G401 (cell line): ENCODE measurements around the gene GJA1. TPM values are rescaled to one million over a fixed set of nuclear protein-coding genes. Genes with fewer than 3 reads are reported as not detected.
"Not testable (repeated sequence)": the region's sequence is repeated elsewhere in the genome, so short reads cannot be mapped to it uniquely, and the experiment has no call there.

ENCODE experiments used
- DNase-seq: peaks from one replicate; pipeline ENCODE4 v3.0.0-alpha.2; 2015; ENCODE audit warnings: low spot score
- in situ Hi-C: cut with HindIII; loops from 2 replicates; pipeline ENCODE4 v1.10.0; 2016; ENCODE audit warnings: low sequenced_read_pairs, mixed read lengths
- total RNA-seq: library from RNA; depleted of rRNA; stranded (reverse); fragments of >200 nt; shearing (Covaris generic); gene quantifications from 2 replicates; pipeline ENCODE4 v1.2.3, GENCODE V29; 2014

Gene GJA1
- total RNA-seq, 1 experiment from 2014 or later: 402 TPM

DNA sequence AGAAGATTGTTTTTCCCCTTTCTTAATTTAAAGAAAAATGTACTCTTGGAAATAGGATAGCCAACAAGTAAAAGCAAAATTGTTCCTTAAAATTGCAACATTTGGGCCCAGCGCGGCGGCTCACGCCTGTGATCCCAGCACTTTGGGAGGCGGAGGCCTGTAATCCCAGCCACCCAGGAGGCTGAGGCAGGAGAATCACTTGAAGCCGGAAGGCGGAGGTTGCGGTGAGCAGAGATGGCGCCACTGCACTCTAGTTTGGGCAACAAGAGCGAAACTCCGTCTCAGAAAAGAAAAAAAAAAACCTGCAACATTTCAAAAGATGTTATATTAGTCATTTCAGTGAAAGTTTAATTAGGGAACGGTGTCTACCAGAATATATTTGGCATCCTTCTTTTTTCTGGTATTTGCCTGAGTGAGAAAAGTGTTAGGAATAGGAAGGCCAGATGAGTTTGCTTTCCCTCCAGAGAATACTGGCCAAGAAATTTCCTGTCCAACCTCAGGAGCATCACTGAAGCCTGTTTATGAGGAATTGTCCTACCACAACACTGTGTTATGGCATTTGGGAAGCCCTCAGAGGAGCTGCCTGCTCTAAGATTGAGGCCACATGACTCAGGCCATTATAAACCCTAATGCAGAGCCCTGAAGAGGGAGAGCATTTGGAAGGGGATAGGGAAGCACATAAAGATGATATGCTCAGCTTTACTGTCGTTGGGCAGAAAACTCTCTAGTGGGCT, 1.2 kb upstream of the GJA1 start:
- in situ Hi-C loops: loop anchor here (25.0 kb wide), 1 partner anchor 378 kb away; no protein-coding TSS in a partner anchor
- DNase-seq: no peak

DNA sequence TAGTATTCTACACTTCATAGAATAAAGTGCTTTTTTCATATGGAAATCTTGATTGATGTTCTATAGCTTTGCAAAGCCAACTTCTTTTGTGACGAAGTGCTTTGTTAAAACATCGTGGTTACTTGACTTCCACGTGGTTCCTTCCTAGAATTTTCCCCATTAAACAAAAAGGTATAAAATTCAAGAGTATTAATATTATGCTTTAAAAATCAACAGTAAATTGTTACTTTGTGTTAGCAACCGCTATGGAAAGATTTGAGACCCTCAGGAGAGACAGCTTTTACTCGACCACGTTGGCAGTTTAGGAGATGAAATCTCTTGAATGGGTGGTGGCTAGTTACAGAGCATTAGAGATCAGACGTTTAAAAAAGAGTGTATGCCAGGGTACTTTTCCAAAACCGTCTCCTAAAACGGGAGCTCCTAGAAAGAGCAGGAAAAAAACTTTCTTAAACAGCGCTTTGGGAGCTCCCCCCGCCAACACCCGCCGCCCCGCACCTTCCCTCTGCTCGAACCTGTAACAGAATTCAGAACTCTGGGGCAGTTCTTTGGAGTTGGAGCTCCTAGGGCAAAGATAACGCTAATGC, 920 bp downstream of the GJA1 start:
- DNase-seq: no peak
- in situ Hi-C loops: loop anchor here (25.0 kb wide), 1 partner anchor 376 kb away; no protein-coding TSS in a partner anchor

DNA sequence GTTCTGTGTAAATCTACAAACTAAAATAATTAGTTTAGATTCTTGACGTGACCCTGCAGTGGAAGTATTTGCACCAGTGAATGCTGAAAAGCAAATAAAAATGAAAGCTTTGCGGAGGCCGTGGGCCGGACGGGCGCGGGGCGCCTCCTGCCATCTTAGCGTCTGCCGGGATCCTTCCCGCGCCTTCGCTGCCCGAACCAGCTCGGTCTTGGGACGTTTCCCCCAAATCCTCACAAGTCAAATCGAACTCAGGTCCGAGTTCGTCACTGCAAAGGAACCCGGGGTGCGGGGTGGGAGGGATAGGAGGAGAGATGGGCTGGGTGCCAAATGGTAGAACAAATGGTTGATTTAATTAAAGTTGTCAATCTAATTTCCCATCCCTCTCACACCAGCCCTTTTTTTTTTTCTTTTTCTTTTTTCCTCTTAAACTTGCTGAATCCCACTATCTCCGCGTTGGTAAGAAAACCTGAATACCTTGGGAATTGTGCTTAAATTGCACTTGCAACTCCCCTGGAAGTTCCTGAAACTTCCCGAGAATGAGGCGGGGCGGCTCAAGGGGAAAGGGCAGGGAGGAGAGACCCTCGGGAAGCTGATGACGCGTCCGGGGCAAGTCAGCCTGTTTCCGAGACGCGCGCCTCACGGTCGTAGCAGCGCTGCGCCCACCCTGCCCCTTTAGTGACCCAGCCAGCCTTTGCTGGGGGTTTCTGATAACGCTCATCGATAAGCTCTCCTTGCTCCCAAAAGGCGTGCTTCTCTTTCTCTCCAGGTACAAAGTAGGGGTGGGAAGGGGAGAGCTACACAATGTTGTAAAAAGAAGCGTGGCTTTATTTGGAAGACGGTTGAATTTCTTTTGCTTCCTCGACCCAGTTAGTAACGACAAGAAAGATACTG, 1.8 kb downstream of the GJA1 start:
- in situ Hi-C loops: loop anchor here (25.0 kb wide), 1 partner anchor 375 kb away; no protein-coding TSS in a partner anchor
- DNase-seq: no peak

DNA sequence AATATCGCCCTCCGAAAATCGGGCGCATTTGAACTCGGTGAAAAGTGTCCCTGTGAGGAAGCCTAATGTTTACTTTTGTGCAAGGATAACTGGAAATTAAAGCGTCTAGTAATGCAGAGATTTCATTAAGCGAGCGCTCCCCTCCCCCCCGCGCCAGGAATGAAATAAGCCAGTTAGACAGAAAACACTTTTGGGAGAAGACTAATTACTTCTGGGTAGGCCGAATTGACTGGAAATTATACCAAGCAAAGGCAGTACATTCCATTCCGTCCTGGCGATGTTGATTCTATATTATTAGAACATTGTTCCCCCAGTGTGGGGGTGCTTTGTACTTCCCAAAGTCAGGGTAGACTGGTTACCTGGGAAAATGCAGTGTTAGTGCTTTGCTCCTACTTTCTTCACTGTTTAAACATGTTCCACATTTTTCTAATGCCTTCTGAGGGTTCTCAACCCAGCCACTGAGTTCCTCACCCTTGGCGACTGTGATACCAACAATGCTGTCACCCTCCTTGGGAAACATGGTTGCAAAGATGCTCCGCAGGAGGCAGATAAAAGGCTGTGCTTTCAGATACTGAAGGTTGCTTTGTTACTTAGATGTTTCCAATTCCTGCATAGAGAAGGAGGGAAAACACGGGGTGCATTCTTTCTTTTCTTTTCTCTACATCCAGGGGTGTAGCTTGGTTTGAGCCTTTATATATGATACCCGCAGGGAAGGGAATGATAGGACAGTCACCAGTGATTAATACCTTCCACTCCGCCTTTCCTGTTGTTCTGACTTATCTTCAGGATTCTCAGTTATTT, 2.6 kb downstream of the GJA1 start:
- DNase-seq: no peak
- in situ Hi-C loops: loop anchor here (25.0 kb wide), 1 partner anchor 374 kb away; no protein-coding TSS in a partner anchor

DNA sequence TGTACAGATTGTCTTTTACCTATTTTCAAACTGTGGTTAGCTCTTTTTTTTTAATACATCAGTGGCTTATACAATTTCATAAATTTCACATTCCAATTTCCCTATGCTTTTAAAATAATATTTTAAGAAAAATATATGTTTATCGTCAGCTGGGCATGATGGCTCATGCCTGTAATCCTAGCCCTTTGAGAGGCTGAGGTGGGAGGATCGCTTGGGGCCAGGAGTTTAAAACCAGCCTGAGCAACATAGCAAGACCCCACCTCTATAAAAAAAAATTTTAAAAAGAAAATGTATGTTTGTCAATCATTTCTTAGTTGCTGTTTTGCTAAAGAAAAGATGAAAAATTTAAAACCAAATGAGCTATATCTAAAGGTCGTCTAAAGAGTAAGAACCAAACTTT, 3.4 kb downstream of the GJA1 start:
- in situ Hi-C loops: loop anchor here (25.0 kb wide), 1 partner anchor 373 kb away; no protein-coding TSS in a partner anchor
- DNase-seq: no peak

DNA sequence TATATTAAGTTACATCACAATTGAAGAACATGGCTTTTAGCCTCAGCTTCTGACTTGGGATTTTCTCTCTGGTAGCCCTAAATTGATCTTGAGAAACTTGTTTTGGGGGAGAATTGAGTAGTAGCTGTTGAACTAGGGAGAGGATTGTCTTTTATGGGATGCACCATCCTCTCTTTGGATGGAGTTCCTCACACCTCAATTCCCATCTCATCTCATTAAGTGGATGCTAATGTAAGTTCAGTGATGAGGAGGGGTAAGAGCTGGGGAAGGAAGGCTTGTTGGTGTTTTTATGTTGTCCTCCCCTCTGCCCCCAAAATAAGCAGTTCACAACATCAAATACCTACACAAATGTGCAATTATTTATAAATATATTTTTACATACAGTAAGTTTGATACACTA, 4.0 kb downstream of the GJA1 start:
- in situ Hi-C loops: loop anchor here (25.0 kb wide), 1 partner anchor 373 kb away; no protein-coding TSS in a partner anchor
- DNase-seq: no peak

DNA sequence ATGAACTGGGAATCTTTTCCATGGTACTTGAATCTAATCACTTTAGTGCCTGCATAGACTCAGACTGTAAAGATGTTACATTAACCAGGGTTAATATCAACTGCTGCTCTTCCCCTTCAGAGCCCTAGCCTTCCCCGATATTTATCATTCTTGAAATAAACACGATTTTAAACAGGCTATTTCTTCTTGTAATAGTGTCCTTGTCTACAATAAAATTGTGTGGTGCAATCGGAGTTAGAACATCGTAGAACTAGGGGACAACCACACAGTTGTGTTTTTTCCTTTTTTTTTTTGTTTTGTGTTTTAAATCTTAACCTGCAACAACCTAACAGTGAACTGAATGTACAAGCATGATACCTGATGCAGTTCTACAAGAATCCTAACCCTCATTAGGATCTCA, 4.5 kb downstream of the GJA1 start:
- in situ Hi-C loops: loop anchor here (25.0 kb wide), 1 partner anchor 372 kb away; no protein-coding TSS in a partner anchor
- no peak for DNase-seq

DNA sequence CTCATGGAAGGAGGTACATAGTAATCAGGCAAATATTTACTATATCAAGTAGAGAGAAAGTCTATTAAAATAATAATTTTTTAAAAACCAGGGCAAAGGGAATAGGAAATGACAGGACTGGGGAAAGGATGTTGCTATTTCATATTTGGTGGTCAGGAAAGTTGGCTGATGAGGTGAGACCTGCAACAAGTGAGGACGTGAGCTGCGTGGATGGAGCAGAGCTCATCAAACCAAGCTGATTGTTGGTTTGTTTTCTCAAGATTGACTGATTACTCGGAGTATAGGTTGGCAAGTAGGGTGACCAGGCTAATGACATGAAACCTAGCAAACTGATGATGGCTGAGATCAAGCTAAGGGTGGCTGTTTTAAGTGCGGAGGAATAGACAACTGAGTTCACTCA, 6.0 kb downstream of the GJA1 start:
- in situ Hi-C loops: loop anchor here (25.0 kb wide), 1 partner anchor 371 kb away; no protein-coding TSS in a partner anchor
- no peak for DNase-seq

DNA sequence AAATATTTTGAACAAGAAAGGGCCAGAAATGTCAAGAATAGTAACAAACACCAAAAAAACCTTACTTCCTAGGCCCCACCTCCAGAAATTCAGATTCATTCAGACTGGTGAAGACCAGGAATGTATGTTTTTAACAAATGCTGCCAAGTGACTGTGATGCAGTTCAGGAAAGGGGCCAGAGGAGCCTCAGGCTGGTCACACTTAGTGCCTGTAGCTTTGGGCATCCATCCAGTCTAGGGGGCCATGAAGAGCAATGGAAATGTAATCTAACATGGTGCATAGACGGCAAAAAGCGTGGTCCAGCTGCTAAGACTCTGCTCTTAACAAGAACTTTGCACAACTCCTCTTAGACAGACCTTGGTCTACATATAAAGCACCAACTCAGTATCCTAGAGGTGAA, 7.1 kb downstream of the GJA1 start:
- in situ Hi-C loops: loop anchor here (25.0 kb wide), 1 partner anchor 370 kb away; no protein-coding TSS in a partner anchor
- DNase-seq: no peak

DNA sequence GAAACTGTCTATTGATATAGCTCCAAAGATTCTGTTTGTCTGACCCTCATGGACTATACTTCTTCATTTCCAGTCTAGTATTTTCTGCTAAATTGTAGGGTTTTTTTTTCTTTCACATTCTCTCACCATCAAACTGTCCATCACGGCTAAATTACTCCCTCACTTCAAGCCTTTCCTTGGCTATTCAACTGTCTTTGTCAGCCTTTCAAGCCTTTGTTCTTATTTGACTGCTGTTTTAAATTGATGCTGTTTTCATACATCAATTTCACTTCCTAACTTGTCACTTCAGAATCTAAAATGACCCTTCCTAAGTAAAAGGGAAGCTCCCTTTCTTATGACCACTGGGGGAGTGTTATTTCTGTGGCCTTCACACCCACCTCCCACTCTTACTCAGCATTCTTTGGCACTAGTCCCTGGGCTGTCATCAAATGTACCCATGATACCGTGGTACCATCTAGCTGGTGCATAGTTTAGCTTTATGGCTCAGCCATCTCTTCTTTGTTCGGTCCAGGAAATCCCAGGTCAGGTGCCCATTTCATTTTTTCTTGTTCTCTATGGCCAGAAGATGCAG, 8.6 kb downstream of the GJA1 start:
- in situ Hi-C loops: loop anchor here (25.0 kb wide), 1 partner anchor 368 kb away; no protein-coding TSS in a partner anchor
- no peak for DNase-seq

DNA sequence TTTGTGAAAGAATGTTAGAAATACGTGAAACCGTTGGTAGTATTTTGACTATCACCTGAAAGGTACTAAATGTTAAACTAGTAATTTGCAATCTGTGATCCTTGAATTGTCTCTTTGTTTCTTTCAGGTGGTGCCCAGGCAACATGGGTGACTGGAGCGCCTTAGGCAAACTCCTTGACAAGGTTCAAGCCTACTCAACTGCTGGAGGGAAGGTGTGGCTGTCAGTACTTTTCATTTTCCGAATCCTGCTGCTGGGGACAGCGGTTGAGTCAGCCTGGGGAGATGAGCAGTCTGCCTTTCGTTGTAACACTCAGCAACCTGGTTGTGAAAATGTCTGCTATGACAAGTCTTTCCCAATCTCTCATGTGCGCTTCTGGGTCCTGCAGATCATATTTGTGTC, 11.3 kb downstream of the GJA1 start:
- in situ Hi-C loops: loop anchor here (25.0 kb wide), 1 partner anchor 366 kb away; no protein-coding TSS in a partner anchor

DNA sequence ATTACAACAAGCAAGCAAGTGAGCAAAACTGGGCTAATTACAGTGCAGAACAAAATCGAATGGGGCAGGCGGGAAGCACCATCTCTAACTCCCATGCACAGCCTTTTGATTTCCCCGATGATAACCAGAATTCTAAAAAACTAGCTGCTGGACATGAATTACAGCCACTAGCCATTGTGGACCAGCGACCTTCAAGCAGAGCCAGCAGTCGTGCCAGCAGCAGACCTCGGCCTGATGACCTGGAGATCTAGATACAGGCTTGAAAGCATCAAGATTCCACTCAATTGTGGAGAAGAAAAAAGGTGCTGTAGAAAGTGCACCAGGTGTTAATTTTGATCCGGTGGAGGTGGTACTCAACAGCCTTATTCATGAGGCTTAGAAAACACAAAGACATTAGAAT, 12.3 kb downstream of the GJA1 start:
- DNase-seq: not testable (repeated sequence)
- in situ Hi-C loops: loop anchor here (25.0 kb wide), 1 partner anchor 365 kb away; no protein-coding TSS in a partner anchor

More for the DNA sequence above, 11.3 kb downstream of the GJA1 start:
- DNase-seq: not testable (repeated sequence)

DNA sequence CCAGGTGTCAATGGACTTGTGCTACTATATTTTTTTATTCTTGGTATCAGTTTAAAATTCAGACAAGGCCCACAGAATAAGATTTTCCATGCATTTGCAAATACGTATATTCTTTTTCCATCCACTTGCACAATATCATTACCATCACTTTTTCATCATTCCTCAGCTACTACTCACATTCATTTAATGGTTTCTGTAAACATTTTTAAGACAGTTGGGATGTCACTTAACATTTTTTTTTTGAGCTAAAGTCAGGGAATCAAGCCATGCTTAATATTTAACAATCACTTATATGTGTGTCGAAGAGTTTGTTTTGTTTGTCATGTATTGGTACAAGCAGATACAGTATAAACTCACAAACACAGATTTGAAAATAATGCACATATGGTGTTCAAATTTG, 13.1 kb downstream of the GJA1 start:
- DNase-seq: not testable (repeated sequence)
- in situ Hi-C loops: loop anchor here (25.0 kb wide), 1 partner anchor 364 kb away; no protein-coding TSS in a partner anchor

DNA sequence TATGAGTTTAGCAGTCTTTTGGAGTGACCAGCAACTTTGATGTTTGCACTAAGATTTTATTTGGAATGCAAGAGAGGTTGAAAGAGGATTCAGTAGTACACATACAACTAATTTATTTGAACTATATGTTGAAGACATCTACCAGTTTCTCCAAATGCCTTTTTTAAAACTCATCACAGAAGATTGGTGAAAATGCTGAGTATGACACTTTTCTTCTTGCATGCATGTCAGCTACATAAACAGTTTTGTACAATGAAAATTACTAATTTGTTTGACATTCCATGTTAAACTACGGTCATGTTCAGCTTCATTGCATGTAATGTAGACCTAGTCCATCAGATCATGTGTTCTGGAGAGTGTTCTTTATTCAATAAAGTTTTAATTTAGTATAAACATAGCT, 13.9 kb downstream of the GJA1 start:
- in situ Hi-C loops: loop anchor here (25.0 kb wide), 1 partner anchor 363 kb away; no protein-coding TSS in a partner anchor
- DNase-seq: no peak

DNA sequence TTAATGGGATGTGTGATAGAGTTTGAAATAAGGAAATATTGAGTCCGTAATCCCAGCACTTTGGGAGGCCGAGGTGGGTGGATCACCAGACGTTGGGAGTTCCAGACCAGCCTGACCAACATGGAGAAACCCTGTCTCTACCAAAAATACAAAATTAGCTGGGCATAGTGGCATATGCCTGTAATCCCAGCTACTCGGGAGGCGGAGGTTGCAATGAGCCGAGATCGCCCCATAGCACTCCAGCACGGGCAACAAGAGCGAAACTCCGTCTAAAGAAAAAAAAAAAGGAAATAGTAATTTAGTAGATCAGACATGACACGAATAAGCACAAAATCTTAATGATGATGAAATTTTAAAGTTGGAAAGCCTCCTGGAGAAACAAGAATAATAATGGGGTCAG, 14.8 kb downstream of the GJA1 start:
- in situ Hi-C loops: no loop called here
- no peak for DNase-seq

DNA sequence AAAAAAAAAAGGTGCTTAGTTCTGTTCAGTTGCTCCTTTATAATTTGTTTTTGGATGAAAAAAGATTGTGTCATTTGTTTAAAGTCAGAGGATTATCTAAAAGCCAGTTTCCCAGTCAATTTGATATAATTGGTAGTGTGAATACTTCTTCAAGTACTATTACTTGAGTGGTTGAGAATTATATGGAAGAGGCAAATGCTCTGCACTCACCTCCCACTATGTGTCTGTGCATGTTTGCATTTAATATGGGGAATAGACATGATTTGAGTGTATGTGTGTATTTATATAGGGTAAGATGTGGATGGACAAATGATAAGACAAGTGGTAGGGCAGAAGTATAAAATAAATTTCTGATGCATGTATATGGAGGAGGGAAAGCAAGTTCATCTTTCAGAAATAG, 15.8 kb downstream of the GJA1 start:
- DNase-seq: no peak
- in situ Hi-C loops: no loop called here

DNA sequence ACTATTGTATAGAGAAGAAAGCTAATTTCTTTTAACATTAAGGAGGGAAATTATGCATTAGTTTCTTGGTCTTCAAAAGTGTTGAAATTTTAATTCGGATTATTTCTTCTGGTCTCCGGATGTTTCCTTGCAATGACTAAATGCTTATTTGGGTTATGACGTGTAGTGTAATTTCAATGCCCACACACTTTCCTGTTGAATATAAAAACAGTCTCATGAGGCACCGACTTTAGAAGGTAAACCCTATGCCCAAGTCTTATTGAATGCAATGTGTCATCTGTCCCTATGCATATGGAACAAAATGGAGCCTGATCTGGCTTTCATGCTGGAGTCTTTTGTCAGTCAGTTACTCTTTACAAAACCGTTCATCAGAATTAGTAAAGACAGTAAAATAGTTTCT, 17.7 kb downstream of the GJA1 start:
- DNase-seq: no peak
- in situ Hi-C loops: no loop called here

DNA sequence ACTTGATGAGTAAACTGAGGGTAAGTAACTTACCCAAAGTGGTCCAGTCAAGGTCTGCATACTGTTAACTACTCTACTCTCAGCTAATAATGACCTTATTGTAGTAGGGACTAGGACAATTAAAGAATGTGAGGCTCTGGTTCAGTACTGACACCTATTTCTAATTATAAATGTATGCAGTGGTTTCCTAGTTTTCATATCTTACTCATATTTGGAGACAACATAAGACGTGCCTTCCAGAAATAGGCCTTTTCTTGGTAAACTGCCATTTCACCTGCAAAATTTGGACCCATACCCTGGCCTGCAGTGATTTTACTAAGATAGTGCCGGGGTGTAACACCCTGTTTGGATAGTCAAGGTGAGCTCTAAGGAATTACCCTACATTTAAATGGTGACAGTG, 24.7 kb downstream of the GJA1 start:
- in situ Hi-C loops: no loop called here

More for the DNA sequence above, 24.7 kb downstream of the GJA1 start:
- DNase-seq: no peak
